HFF-Myc (cell line): ENCODE data around the gene UBAC2.

ENCODE experiments used
- DNase-seq: peaks from one replicate; pipeline ENCODE4 v3.0.0-alpha.2; 2011; ENCODE audit warnings: low read depth; ENCODE audit errors: extremely low read depth
- H3K4me3 ChIP-seq: replicated peaks from 2 replicates; pipeline ENCODE4 v1.5.1; 2011; ENCODE audit warnings: low read depth, mild to moderate bottlenecking, control low read depth, low read length
- TF ChIP-seq, protein P1 (sequence below): IDR thresholded peaks from 2 replicates; pipeline ENCODE4 v1.5.1; 2012; ENCODE audit warnings: mild to moderate bottlenecking, low read depth, low read length, control low read depth; ENCODE audit errors: missing control alignments

The UBAC2 gene

DNA sequence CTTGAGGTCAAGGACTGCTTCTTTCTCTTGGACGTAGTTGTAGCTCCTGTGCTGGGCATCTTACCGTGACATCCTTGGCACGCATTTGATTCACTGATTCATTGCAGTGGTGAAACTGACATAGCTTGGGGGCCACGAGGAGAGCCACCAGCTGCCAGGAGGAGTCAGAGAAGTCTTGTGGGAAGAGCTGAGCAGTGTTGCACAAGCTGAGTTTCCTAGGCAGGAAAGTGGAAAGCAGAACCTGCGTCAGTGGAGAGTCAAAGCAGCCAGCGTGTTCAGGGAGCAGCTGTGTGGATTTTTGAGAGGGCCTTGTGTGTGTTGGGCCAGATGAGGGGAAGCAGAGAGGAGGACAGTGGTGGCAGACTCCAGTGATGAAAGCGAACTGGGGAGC is 111.8 kb downstream of the UBAC2 start:
- TF ChIP-seq, protein P1, sequence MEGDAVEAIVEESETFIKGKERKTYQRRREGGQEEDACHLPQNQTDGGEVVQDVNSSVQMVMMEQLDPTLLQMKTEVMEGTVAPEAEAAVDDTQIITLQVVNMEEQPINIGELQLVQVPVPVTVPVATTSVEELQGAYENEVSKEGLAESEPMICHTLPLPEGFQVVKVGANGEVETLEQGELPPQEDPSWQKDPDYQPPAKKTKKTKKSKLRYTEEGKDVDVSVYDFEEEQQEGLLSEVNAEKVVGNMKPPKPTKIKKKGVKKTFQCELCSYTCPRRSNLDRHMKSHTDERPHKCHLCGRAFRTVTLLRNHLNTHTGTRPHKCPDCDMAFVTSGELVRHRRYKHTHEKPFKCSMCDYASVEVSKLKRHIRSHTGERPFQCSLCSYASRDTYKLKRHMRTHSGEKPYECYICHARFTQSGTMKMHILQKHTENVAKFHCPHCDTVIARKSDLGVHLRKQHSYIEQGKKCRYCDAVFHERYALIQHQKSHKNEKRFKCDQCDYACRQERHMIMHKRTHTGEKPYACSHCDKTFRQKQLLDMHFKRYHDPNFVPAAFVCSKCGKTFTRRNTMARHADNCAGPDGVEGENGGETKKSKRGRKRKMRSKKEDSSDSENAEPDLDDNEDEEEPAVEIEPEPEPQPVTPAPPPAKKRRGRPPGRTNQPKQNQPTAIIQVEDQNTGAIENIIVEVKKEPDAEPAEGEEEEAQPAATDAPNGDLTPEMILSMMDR, result no peak
- peak; percentile 59 for DNase-seq

DNA sequence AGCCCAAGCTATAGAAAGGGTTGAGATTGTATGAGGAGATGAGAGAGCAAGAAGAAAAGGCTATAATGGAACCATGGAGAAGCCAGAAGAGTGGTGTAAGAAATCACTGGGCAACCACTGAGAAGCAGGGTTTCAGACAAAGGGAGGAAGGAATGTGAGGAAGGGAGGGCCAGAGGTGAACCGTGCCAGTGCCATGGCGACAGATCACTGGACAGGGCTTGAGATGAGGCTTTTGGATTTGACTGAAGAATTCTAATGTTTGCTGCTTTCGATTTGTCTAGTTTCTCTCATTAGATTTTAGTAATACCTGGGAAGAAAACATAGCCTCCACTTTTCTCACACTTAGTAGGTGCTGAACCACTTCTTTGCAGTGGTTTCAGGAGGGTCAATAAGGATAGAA is 112.8 kb downstream of the UBAC2 start:
- TF ChIP-seq, protein P1, result no peak
- H3K4me3 ChIP-seq, result no peak overlapping the region
- no peak for DNase-seq

More for the DNA sequence above, 111.8 kb downstream of the UBAC2 start:
- no peak overlapping the region for H3K4me3 ChIP-seq

DNA sequence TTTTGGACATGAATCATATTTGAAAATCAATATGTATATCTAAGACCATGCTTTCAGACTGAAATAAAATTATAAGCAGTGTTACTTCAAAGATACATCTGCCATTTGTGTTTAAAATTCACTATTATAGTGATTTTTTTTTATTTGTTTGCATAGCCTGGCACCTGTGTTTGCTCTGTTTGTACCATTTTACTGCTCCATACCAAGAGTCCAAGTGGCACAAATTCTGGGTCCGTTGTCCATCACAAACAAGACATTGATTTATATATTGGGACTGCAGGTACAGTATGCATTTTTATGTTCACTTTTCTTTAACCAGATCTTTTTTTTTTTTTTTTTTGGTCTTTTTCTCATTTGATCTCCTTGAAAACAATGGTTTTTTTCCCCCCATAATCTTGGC is 113.3 kb downstream of the UBAC2 start:
- TF ChIP-seq, protein P1, result no peak
- no peak for DNase-seq

DNA sequence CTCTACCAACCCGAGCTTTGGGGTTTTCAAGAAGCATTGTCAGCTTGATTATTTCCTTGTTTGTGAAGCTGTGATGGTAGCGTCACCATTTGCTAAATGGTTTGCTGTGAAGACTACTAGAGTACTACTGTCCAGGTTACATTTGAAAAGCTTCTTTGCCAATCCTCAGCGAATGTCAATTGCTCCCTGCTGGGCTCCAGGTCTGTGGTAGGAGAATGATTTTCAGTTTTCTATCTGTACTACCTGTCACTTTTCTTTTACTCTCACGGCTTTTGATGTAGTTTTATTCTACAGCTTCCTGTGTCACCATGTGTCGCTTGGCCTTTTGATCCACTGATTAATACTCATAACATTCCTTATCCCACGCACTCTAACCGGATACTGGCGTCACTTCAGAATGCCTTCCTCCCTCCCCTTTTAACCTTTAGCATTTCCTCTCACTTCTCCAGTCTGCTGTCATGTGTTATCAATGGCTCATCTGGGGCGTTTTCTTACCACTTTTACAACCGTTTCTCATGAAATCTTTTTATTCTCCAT is 114.1 kb downstream of the UBAC2 start:
- DNase-seq, result peak; percentile 86
- no peak overlapping the region for H3K4me3 ChIP-seq
- TF ChIP-seq, protein P1, result no peak

More for the DNA sequence above, 113.3 kb downstream of the UBAC2 start:
- no peak overlapping the region for H3K4me3 ChIP-seq

DNA sequence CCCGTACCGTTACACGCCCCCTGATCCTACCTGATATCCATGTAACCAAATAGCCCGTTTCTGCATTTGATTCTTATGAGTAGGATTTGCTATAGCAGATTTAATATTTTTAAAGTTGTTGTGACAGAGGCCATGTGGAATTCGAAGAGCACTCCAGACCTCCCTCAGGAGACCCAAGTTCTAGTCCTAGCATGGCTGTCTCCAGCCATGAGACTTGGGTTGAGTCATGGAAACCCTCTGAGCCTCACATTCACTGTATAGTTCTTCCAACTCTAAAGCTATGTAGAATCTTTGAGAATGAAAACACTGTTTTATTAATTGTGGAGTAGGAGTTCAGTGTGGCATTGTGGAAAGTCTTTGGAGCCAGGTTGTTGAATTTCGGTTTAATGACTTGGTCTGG is 114.5 kb downstream of the UBAC2 start:
- H3K4me3 ChIP-seq, result no peak overlapping the region
- TF ChIP-seq, protein P1, result no peak
- no peak for DNase-seq

DNA sequence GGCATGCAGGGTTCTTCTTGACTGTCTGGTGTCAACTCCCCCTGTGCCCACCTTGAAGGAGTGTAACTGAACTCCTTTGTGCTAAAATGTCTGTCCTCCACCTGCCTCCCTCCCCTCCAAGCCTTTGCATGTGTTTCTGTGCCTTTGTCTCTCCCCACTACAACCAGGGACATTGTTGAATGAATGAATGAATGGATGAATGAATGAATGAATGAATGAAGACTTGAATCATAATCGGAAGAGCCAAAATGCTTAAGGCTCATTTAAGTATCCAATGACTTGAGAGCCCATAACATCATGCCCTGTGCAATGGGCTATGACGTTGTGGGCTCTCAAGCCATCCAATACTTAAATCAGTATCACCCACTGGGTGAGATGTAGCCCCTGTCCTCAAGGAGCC is 115.6 kb downstream of the UBAC2 start:
- TF ChIP-seq, protein P1, result no peak
- no peak for DNase-seq
- no peak overlapping the region for H3K4me3 ChIP-seq

DNA sequence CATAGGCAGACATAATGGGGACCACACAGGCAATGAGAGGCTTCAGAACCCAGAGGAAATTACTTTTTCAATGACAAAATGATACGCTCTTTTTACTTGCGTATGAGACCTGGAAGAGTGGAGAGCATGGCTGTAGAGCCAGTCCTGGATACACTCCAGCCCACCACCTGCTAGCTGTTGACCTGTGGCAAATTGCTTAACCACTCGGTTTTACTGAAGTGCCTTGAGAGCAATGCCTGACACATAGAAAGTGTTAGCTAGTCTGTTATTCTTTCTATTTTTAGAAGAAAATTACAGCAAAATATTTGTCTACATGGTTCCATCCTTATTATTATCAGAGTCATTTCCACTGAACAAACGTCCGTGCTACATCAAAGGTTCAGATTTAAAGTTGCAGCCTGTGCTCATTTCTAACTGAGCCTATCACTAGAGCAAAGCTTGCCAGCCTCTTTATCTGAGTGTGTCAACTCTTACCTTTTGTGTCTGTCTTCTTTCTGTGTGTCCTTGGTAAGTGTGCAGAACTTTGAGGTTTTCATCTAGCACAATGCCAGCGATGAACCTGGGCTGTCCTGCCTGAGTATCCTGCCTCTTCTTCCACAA is 116.1 kb downstream of the UBAC2 start:
- no peak for DNase-seq

More for the DNA sequence above, 116.1 kb downstream of the UBAC2 start:
- TF ChIP-seq, protein P1, result no peak
- no peak overlapping the region for H3K4me3 ChIP-seq
